ENCODE measurements around the gene PDE9A. TPM values are rescaled to one million over a fixed set of nuclear protein-coding genes. Genes with fewer than 3 reads are reported as not detected.

PDE9A gene
- total RNA-seq, 1 experiment from 2014 or later, result 31.9 TPM

DNA sequence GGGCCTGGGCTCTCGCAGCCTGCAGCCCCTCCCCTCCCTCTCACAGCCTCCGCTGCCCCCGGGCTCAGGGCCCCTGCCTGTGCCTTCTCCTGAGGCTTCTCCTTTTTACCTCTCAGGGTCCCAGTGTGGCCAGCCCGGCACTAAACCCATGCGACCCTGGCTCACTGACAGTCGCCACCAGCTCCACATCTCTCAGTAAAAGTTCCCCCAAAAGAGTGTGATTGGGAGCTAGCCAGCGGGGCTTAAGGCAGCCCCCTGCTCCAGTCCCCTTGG lies 26.6 kb downstream of the PDE9A start:
- Histone ChIP-seq H4K91ac (ENCODE audit: insufficient read length, low read depth, low read length) (no peak overlapping the region), H3K23ac (ENCODE audit: insufficient read length, low read depth, low read length) (no peak overlapping the region), H2BK5ac (ENCODE audit: insufficient read length, low read length) (no peak overlapping the region), H3K4me2 (ENCODE audit: insufficient read depth, insufficient read length, low read length) (no peak overlapping the region), H3T11ph (ENCODE audit: low read length) (no peak overlapping the region), H3K9ac (ENCODE audit: extremely low read depth, insufficient read length, low read length) (no peak overlapping the region), H3K79me2 (ENCODE audit: insufficient read depth, low read length) (no peaks in the 10 kb centered on the region; the same call in 1 of the 2 replicates), H3K14ac (ENCODE audit: insufficient read depth, low read length) (no peak overlapping the region), H3K4ac (ENCODE audit: low read depth, low read length) (no peak overlapping the region), H3K56ac (ENCODE audit: insufficient read length, low read depth, low read length) (no peak overlapping the region), H3K27ac (ENCODE audit: insufficient read length, low read depth, low read length) (no peak overlapping the region), H3K79me1 (ENCODE audit: insufficient read depth, low read depth, low read length, poor library complexity, severe bottlenecking) (no peaks in the 10 kb centered on the region), H2BK20ac (ENCODE audit: low read depth, low read length, poor library complexity, severe bottlenecking) (no peak overlapping the region), H4K20me1 (ENCODE audit: control insufficient read depth, insufficient read depth, insufficient read length) (no peaks in the 10 kb centered on the region), H3K27me3 (ENCODE audit: insufficient read depth, low read length) (no peaks in the 10 kb centered on the region), H2BK120ac (ENCODE audit: low read depth, low read length, poor library complexity, severe bottlenecking) (no peak overlapping the region), H2BK15ac (ENCODE audit: low read depth, low read length) (no peak overlapping the region), H2AFZ (ENCODE audit: low read length) (no peak overlapping the region), H3K18ac (ENCODE audit: insufficient read length, low read depth, low read length) (no peak overlapping the region), H2AK5ac (ENCODE audit: insufficient read length, low read length) (no peak overlapping the region), H4K5ac (ENCODE audit: insufficient read length, low read depth, low read length) (no peak overlapping the region), H2BK12ac (ENCODE audit: insufficient read length, low read depth, low read length) (no peak overlapping the region), H3K9me3 (ENCODE audit: control insufficient read depth, low read depth, low read length) (no peaks in the 10 kb centered on the region), H3K4me1 (ENCODE audit: insufficient read depth, low read length) (no peaks in the 10 kb centered on the region), H4K8ac (replicated peaks; ENCODE audit: insufficient read length, low read depth, low read length) (no peak overlapping the region), H3K23me2 (ENCODE audit: insufficient read length, low read depth, low read length, poor library complexity, severe bottlenecking) (no peaks in the 10 kb centered on the region)
- WGBS (ENCODE audit: extremely low coverage, insufficient read length, low lambda C conversion rate), result no CpG with 5 or more reads among the region's 7 CpGs
- Mint-ChIP-seq H3K36me3 (ENCODE audit: insufficient read depth in 1 of 3, low read depth in 3 of 3) (peaks cover 22 to 32% (median 26%) of the 10 kb centered on the region in 3 experiments), H3K27me3 (ENCODE audit: low read depth) (no peaks in the 10 kb centered on the region; the same call in 1 of the 2 replicates), H3K9me3 (no peaks in the 10 kb centered on the region), H3K27ac (no peak overlapping the region), H3K4me1 (peaks cover 17 to 43% of the 10 kb centered on the region in 2 experiments), H3K4me3 (no peak overlapping the region)
- no peak for DNase-seq
- TF ChIP-seq, protein P1, sequence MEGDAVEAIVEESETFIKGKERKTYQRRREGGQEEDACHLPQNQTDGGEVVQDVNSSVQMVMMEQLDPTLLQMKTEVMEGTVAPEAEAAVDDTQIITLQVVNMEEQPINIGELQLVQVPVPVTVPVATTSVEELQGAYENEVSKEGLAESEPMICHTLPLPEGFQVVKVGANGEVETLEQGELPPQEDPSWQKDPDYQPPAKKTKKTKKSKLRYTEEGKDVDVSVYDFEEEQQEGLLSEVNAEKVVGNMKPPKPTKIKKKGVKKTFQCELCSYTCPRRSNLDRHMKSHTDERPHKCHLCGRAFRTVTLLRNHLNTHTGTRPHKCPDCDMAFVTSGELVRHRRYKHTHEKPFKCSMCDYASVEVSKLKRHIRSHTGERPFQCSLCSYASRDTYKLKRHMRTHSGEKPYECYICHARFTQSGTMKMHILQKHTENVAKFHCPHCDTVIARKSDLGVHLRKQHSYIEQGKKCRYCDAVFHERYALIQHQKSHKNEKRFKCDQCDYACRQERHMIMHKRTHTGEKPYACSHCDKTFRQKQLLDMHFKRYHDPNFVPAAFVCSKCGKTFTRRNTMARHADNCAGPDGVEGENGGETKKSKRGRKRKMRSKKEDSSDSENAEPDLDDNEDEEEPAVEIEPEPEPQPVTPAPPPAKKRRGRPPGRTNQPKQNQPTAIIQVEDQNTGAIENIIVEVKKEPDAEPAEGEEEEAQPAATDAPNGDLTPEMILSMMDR (conservative IDR thresholded peaks at IDR 0.05), result no peak
